GM18873 (cell line): ENCODE data around the gene TCEAL5.
"Not testable (repeated sequence)": the region's sequence is repeated elsewhere in the genome, so short reads cannot be mapped to it uniquely, and the experiment has no call there.

Experiments
- ATAC-seq: cut with Tn5 transposase; IDR thresholded peaks from one replicate; pipeline ENCODE4 v1.9.1; 2021; ENCODE audit warnings: mild to moderate bottlenecking, moderate library complexity, moderate number of reproducible peaks; ENCODE audit not compliant: unreplicated experiment, low FRiP score

TCEAL5 gene, protein sequence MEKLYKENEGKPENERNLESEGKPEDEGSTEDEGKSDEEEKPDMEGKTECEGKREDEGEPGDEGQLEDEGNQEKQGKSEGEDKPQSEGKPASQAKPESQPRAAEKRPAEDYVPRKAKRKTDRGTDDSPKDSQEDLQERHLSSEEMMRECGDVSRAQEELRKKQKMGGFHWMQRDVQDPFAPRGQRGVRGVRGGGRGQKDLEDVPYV

DNA sequence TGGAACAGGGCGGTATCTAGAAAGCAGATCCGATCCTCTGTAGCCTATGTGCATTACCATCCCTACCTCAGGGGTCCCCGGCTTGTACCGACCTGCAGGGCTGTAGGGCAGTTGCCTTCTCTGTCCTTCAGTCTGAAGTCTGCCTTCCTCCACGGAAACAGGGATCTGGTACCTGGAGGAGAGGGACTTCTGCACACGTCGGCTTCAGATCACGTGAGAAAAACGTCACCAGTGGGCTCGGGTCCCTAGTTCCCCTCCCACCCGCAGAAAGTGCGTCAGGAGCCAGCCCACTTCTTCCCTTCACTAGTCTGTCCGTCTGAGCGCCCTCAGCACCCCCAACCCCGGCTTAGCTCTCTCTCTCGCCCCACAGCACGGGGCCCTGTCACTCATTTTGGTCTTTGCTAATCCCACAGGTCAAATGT, at the start of gene TCEAL5:
Gene TCEAL5, minus strand, starts transcription at position 170 of the 422 bp plus-strand sequence. CDS start 2,187 bp downstream, outside the sequence.
- ATAC-seq: no peak

DNA sequence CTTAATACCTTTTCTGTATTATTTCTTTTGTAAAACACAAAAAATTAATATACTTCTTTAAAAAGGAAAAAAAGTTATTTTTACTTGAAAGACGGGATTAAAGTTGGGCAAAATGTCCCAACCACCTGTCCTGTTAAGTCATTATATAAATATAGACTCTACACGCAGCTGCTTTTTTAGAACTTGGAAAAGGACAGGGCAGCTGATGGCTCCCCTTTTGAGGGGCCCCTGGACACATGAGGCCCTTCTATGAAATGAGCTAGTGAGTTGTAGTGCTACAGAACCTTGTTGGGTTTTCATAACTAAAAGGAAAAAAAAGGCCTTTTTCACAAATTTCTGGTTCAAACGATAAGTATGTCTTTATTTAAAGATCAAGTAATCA, 34.8 kb upstream of the TCEAL5 start:
- ATAC-seq: no peak

DNA sequence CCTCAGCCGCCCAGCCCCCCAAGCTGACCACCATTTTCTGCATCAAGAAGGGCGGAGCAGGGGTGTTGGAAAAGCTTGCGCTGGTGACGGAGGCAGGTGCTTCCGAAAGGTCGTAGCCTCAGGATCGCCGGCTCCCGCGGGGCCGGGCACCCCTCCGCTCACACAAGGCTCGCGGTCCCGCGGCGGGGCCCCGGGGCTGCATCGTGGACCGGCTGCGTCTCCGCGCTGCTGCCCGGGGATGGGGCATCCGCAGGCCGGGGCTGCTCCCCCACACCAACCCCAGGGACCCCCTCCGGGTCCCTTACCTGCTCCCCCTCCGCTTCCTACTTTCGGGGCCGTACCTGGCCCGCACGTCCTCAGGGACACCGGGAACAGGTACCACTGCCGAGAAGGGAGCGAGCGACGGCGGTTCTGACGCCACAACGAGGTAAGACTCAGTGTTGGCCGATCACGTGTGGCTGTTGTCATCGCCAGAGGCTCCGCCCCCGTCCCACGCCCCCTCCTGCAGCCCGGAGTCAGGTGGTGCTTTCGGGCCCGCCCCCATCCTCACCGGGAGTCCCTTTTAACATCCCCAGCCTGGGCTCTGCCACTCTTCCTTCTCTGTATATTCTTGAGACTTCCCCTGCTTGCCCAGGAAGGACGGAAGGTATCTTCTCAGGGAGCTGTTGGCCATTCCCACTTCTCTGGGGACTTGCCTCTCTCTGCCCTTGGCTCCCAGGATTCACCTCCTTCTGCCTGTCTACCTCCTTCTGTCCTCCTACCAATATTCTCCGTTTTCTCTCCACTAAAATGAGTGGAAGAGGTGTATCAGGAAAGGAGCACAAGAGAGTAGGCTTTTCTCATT, 34.2 kb upstream of the TCEAL5 start, which contains the start of gene BEX2:
Gene BEX2, minus strand, starts transcription at position 436 of the 844 bp plus-strand sequence. CDS start 1,014 bp downstream, outside the sequence.
- peak; percentile 75 for ATAC-seq

DNA sequence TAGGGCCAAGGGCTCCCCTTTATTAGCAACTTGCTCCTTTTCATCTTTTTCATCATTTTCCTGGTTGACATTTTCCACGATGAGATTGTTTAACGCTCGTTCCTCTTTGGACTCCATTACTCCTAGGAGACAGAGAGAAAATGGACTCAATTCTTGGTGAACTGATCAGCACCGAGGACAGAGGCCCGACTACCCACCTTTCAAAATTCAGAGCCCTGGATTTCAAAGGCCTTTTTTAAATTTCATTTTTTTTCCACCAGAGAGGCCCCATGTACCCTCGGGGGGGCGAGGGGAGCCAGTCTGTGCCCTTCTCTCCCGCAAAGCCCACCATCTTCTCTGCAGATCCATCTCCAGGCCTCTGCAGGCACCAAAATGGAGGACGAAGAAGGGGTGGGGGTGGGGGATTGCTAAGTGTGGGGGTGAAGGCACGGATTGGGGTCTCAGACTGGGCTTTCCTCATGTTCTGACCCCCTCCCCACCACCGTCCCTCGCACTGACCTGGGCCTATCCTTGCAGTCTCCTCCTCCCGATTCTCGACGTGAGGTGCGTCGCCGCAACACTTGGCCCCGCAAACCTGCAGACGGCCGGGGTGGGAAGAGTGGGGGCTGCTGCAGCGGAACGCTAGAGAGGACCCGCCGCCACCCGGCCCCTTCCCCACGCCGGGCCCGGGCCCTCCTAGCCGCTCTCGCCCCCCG, 33.5 kb upstream of the TCEAL5 start:
- no peak for ATAC-seq

DNA sequence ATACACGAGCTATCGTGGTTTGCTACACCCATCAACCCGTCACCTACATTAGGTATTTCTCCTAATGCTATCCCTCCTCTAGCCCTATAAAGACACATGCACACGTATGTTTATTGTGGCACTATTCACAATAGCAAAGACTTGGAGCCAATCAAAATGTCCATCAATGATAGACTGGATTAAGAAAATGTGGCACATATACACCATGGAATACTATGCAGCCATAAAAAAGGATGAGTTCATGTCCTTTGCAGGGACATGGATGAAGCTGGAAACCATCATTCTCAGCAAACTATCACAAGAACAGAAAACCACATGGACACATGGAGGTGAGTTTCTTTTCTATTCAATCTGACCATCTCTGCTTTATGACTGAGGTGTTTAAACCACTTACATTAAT, 29.1 kb upstream of the TCEAL5 start:
- not testable (repeated sequence) for ATAC-seq

DNA sequence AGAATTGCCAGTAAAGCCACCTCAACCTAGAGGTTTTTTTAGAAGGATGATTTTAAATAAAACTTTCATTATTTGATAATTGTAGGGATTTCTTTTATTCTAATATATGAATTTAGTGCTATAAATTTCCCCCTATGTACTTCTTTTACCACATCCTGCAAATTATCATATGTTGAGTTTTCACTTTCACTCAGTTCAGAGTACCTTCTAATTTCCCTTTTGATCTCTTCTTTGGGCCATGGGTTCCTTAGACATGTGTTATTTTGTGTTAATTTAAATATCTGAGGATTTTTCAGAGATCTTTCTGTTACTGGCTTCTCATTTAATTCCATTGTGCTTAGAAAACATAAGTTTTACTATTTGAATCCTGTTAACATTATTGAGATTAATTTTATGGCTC, 28.2 kb upstream of the TCEAL5 start:
- ATAC-seq: no peak

DNA sequence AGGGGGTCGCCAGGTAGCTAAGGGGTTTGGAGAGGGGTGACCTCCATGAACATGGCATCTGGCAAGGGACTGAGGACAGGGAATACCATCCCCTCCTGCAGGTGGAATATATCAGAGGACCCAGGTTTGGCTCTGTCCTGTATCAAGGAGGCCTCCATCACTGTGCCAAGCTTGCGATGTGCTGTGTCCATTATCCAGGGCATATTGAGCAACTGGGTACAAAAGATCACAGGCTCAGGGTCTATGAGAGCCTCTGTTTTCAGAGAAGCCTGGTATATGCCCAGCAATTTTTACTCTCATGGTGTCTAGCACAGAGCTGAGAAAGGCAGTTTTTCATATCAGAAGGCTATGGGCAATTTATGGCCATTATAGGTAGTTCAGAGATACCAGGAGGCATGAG, 16.6 kb upstream of the TCEAL5 start:
- ATAC-seq: no peak

DNA sequence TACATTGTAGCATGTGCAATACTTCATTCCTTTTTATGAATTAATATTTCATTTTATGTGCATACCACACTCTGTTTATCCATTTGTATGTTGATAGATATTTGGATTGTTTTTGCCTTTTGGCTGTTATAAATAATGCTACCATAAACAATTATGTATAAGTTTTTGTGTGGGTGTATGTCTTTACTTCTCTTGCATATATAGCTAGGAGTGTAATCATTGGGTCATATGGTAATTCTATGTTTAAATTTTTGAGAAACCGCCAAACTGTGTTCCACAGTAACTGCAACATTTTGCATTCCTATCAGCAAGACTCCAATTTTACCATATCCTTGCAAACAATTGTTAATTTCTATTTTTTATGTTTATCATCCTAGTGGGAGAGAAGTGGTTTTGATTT, 3.1 kb upstream of the TCEAL5 start:
- no peak for ATAC-seq

DNA sequence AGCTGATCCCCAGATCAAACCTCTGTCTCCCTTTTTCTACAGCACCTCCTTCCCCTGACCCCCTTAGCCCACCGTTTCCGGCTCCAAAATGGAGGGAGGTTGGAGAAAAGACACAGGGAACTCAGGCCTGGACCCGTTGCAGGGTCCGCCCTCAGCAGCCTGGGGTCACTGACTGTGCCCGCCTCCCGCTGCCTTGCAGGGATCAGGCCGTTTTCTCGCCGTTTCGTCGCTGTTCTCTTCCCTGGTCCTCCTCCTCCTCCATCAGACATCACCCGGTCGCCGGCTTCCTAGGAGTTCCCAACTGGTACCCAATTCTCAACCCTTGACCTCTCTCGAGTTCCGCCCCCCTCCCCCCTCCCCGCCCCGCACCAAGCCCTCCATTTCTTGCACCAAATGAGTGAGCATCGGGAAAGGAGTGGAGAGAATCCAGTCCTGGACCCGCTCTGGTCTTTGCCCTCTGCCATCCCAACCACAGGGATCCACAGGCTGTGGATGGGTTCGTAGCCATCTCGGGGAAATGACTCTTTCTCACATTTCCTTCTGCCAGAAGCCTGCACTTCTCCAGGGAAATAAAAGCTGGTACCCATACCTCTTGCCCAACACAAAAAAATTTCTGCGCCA, 493 bp downstream of the TCEAL5 start:
- no peak for ATAC-seq

DNA sequence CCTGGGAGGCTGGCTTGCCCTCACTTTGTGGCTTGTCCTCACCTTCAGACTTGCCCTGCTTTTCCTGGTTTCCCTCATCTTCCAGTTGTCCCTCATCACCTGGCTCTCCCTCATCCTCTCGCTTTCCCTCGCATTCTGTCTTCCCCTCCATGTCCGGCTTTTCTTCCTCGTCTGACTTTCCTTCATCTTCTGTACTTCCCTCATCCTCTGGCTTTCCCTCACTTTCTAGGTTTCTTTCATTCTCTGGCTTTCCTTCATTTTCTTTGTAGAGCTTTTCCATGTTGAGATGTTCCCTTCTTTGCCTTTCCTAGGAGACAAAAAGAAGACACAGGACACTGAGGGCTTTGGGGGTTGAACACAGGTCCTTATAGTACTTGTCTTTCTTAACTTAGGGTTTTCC, 2.3 kb downstream of the TCEAL5 start:
- no peak for ATAC-seq

DNA sequence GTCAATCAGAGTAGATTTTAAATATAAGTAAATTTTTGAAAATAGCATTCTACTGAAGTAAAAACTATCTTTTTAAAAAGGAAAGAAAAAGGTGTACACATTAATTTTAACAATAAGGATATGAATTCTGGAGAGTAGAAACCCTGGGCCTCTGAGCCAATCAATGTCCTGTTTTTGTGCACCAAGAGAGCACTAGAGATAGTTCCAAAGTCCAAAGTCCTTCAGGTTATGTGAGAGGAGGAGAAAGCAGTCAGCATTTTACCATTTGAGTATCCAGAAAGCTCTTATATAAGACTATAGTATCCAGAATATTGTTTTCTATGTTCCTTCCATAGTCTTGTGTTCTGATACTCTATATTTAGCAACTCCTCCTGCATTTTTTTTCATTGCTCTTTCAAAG, 18.3 kb downstream of the TCEAL5 start:
- ATAC-seq: no peak

DNA sequence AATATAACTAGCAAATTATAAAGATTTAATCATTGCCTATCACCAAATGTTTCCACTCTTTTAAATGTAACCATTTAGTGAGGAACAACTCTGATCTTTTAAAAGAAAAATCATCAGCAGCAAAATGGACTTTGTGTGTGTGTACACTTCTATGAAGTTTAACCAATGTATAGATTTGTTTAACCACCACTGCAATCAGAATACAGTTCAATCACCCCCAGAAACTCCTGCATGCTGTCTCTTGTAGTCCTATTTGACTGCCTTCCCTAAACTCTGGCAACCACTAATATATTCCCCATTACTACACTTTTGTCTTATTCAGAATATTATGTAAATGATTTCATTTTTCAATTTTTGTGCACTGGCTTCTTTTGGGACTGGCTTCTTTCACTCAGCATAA, 19.9 kb downstream of the TCEAL5 start:
- no peak for ATAC-seq

DNA sequence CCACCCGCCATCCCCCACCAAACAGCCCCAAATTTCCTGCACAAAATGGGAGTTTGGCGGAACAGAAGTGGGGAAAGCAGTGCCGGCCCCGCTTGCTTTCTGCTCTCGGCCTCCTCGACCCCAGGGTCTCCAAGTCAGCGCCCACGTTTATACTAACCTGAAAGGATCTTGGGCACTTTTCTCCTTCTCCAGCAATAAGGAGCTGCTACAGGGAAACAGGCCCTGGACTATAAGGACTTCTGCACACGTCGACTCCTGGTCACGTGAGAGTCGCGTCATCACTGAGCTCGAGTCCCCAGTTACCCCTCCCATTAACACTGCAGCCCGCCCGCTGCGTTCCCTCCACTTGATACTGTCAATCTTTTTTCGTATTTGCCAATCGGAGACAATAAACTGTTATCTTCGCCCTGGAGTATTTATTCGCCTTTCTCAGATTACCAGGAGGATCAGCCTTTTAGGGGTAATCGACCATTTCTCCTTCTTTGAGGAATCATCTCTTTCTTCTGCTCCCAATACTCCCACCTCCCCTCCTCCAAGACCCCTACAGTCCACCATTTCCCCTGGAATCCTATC, 21.5 kb downstream of the TCEAL5 start, which contains the start of gene TCEAL8:
Gene TCEAL8, minus strand, starts transcription at position 235 of the 573 bp plus-strand sequence. CDS start 1,176 bp downstream, outside the sequence.
- peak; percentile 89 for ATAC-seq

DNA sequence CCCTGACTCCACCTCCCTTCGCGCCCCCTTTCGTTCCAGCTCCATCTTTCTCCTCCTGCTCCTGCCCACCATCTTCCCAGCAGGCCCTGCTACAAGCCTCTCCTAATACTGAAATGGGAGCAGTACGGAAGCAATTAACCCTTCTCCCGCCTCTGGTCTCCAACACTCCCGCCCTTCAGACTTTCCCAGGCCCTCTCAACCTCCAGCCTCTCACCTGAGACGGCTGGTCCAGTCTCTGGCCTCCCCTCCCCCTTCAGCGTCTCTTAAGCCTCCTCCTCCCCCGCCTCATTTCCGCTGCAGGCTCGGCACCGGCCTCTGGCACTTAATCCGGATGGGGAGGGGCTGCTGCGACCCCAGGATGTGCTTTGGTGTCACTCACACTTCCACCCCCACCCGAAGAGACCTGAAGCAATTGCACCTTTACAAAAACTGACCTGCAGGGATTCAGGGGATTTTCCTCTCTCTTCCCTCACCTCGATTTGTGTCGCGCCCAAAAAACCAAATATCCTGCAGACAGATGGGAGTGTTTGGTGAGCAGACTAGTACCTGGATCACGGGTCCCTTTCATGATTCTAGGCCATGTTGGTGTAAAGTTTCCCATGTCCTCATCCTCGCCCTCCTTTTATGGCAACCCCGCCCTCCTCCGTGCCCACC, 22.3 kb downstream of the TCEAL5 start:
- ATAC-seq: no peak

DNA sequence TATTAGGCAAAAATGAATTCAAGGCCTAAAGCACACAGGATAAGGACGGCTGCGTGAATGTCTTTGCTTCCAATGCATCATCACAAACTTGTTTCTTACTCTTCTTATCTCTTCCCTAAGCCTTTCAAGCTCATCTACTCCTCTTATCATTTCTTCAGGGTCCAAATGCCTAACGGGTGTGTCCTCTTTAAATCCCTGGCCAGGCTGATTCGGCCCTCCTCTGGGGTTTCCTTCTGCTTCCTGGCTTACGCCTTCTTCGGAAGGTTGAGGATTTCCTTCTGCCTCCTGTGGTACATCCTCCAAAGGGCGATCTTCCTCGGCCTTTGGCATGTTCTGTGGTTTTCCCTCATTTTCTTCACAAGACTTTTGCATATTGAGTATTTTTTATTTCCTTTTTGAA, 22.9 kb downstream of the TCEAL5 start:
- no peak for ATAC-seq

DNA sequence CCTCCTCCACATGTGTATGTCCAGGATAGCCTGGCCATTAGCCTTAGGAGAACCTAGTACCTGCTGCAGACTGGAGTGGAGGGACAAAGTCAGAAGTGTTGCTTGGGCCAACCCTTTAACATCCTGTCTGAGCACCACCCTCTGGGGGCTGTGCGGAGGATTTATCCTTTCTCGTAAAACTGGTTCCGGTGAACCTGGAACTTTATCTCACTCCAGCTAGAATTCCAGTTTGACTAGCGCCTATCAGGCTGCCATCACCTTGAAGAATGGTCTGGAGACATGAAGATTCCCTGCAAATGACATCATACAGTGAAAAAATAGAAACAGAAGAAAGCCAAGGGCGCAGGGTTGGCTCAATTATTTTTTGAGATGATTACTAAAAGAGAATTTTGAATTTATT, 25.6 kb downstream of the TCEAL5 start:
- ATAC-seq: no peak

DNA sequence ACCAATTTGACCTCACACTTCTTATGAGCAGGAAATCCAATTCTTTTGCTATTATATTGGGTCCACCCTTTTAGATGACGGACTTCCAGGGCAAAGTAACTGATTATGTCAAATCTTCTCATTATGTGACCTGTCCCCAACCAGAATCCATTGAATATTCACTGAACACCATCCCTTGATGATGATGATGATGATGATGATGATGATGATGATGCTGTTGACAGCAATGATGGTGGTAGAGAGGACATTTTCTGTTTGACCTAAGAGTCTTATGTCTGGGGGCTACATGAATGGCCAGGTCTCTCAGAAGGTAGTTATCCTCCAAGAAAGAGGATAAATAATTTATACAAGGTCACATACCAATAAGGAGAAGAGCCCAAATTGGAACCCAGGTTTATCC, 26.7 kb downstream of the TCEAL5 start:
- ATAC-seq: no peak

DNA sequence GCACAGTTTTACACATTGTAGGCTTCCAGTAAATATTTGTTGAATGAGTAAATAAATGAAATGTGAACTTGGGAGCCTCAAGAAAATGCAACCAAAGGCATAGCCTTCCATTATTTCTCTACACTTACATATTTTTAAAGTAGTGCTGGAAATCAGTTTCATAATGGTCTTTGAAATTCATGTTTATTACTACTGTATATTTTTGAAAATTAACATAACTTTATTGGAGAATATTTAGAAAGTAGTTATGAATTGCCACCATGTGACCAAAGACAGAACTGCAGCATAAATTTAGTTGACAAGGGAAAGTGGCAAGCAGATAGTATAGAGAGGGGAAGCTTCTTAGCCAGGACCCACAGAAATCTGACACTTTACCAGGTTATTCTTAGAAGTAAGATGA, 28.0 kb downstream of the TCEAL5 start:
- no peak for ATAC-seq

DNA sequence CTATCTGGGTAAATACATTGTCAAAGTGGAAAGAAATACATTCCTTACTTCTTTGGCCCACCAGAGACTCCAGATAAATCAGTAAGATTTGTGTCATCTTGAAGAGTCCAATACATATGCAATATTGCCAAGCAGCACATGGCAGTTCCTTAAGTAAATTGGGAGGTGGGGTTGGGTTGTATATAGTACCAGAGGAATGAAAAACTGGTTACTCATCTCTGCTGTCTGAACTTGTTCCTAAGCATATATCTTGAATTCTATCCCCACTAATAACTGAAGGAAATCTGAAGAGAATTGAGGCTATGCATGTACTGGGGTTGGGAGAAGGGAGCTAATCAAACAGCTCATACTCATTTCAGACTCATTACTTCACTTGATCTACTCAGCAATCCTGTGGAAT, 36.4 kb downstream of the TCEAL5 start:
- ATAC-seq: no peak

DNA sequence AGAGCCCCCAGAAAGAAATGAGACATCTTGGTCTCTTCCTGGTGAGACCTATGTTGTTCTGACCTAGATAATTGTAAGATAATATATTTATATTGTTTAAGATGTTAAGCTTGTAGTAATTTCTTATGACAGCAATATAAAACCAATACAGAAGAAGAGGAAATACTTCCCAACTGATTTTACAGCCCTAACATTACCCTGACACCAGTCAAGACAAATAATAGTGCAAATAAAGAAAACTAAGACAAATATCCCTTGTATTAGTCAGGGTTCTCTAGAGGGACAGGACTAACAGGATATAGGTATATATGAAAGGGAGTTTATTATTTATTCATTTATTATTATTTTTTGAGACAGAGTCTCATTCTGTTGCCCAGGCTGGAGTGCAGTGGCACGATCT, 40.3 kb downstream of the TCEAL5 start:
- no peak for ATAC-seq
